RPMI8226 (cell line): Measurements from ENCODE around the gene TPX2.

Source experiments
- DNase-seq: peaks from one replicate; pipeline ENCODE4 v3.0.0-alpha.2; 2015

Gene TPX2

GRCh38 chr20:31738729-31739549, at the start of gene TPX2:
Gene TPX2, plus strand, starts transcription at chr20:31739290. Its CDS starts 18,187 bp downstream, at chr20:31757477.
- DNase-seq = peak; percentile 97

GRCh38 chr20:31690124-31690666, 48.9 kb upstream of the TPX2 start:
- no peak for DNase-seq

- DNase-seq = no peak
These were observed 47.3 kb upstream of the TPX2 start for GRCh38 chr20:31691646-31692275.

GRCh38 chr20:31693402-31693801, 45.7 kb upstream of the TPX2 start:
- DNase-seq = no peak

- no peak for DNase-seq
These were observed 45.0 kb upstream of the TPX2 start for GRCh38 chr20:31693987-31694661.

GRCh38 chr20:31694842-31695593, 44.1 kb upstream of the TPX2 start:
- no peak for DNase-seq

GRCh38 chr20:31695849-31696804, 43.0 kb upstream of the TPX2 start:
- DNase-seq = no peak

GRCh38 chr20:31698243-31698802, 40.8 kb upstream of the TPX2 start:
- no peak for DNase-seq

GRCh38 chr20:31698803-31699718, 40.0 kb upstream of the TPX2 start:
- peak; percentile 83 for DNase-seq

- no peak for DNase-seq
These were observed 39.0 kb upstream of the TPX2 start for GRCh38 chr20:31699801-31700728.

- no peak for DNase-seq
These were observed 38.3 kb upstream of the TPX2 start for GRCh38 chr20:31700747-31701146.

GRCh38 chr20:31701591-31701990, 37.5 kb upstream of the TPX2 start:
- no peak for DNase-seq

- DNase-seq = no peak
These were observed 34.6 kb upstream of the TPX2 start for GRCh38 chr20:31704225-31705119.

GRCh38 chr20:31705191-31705590, 33.9 kb upstream of the TPX2 start:
- DNase-seq = no peak

- peak; percentile 74 for DNase-seq
These were observed 33.2 kb upstream of the TPX2 start for GRCh38 chr20:31705598-31706597.

GRCh38 chr20:31706607-31707257, 32.4 kb upstream of the TPX2 start:
- no peak for DNase-seq
